ENCODE data around the gene CRK. TPM values are rescaled to one million over a fixed set of nuclear protein-coding genes. Genes with fewer than 3 reads are reported as not detected.
A peak's percentile ranks its signal among the peaks of the same experiment; 100 is the strongest.

The CRK gene
- total and polyA plus RNA-seq, 2 of the 4 experiments (the other 2 are of a cell fraction): 57.6 to 100 TPM

DNA sequence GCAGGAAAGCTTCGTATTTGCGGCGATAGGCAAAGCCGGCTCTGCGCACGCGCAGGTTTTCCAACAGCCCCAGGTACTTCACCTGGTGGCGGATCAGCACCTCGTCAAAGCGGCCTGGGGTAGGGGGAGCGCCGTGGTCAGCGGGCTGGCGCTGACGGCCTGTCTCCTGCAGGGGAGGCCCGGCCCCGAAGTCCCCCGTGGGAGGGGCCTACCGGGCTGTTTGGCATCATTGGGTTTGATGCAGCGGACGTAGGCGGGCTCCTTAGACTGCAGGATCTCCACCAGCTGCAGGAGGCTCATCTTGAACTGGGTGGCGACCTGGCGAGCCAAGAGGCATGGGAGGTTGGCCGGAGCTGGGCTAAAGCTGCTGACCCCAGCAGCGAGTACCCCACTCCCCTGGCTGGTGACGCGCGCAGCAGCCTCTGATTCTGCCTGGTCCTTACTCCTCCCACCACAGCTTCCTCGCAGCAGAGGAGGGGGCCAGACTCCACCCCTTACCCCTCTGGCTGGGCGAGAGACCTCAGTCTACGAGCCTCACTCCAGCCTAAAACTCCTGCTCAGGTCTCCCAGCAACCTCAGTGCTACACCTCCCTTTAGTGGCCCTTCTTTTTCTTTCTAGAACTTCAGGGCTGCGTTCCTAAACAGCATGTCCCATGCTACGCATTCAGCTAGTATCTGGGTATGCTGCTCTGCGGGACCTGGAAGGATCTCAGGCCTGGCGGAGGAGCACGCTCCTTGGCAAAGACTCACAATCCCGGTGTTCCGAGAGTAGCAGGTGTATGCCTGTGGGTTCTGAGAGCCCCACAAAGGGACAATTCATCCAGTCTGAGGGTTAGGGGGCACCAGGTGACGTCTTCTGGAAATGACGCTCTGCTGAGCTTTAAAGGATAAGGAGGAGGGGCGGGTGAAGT lies 16.1 kb upstream of the CRK start:
- TF ChIP-seq RFX5 (IDR thresholded peaks at IDR 0.05; ENCODE audit: low read depth, low read length): no peak
- Histone ChIP-seq H3K79me1 (ENCODE audit: low read depth in 1 of 2, low read length in 2 of 2) (peaks cover 22 to 42% of the 10 kb centered on the region in 2 experiments), H4K5ac (ENCODE audit: low read depth, low read length) (no peak overlapping the region), H3K56ac (ENCODE audit: extremely low read depth, insufficient read depth, low read length) (no peak overlapping the region), H3K27me3 (ENCODE audit: control insufficient read depth, insufficient read depth, low read length) (no peaks in the 10 kb centered on the region), H3K4me3 (ENCODE audit: insufficient read depth, low read depth, low read length) (no peak overlapping the region), H2BK15ac (ENCODE audit: low read depth, low read length) (no peak overlapping the region), H4K8ac (ENCODE audit: low read depth in 2 of 2, low read length in 2 of 2) (no peak overlapping the region), H2AFZ (replicated peaks; ENCODE audit: low read length, poor library complexity) (peak overlapping the region; percentile 3), H4K20me1 (ENCODE audit: insufficient read depth, low read length) (peaks cover 26% of the 10 kb centered on the region), H3K18ac (ENCODE audit: low read depth, low read length) (no peak overlapping the region), H2BK120ac (ENCODE audit: low read depth, low read length) (no peak overlapping the region), H2BK20ac (ENCODE audit: low read depth, low read length) (no peak overlapping the region), H4K91ac (ENCODE audit: insufficient read depth, low read depth, low read length) (no peak overlapping the region), H2AK9ac (replicated peaks; ENCODE audit: low read depth, low read length, poor library complexity) (no peak overlapping the region), H3K9me3 (ENCODE audit: control insufficient read depth, insufficient read depth, low read length) (no peaks in the 10 kb centered on the region), H3K9ac (ENCODE audit: low read depth, low read length) (no peak overlapping the region), H3K4ac (ENCODE audit: low read depth, low read length) (no peak overlapping the region), H3K4me1 (ENCODE audit: control insufficient read depth, insufficient read depth, low read length) (no peaks in the 10 kb centered on the region), H2AK5ac (ENCODE audit: low read depth, low read length) (no peak overlapping the region), H3K4me2 (ENCODE audit: low read depth, low read length) (no peak overlapping the region), H3K9me1 (ENCODE audit: insufficient read depth, low read length) (no peaks in the 10 kb centered on the region), H3K14ac (replicated peaks; ENCODE audit: low read depth, low read length) (no peak overlapping the region), H3K36me3 (ENCODE audit: control insufficient read depth, insufficient read depth, low read length) (peaks cover 79% of the 10 kb centered on the region), H3K23ac (ENCODE audit: low read depth, low read length) (no peak overlapping the region), H2BK5ac (ENCODE audit: low read depth, low read length, poor library complexity, severe bottlenecking) (no peak overlapping the region), H3K27ac (ENCODE audit: insufficient read depth, low read length) (no peak overlapping the region)
- no TSS peak for BruUV-seq (replicated peaks)
- DNase-seq (no peak), ATAC-seq (ENCODE audit: low read depth) (no peak)
- dilution Hi-C loops (cut with HindIII; ENCODE audit: low sequenced_read_pairs, unreplicated experiment): no loop called here
- intact Hi-C loops (cut with micrococcal nuclease): no loop called here
- WGBS, 2 experiments (ENCODE audit: extremely low coverage in 2 of 2, insufficient read length in 1 of 2): 88% methylated on average over 8 of the region's 42 CpGs; no CpG with 5 or more reads in 1 of the 2 experiments
- ChIA-PET POLR2A (ENCODE audit: unreplicated experiment) (no interaction called here), CTCF (no interaction called here)
- in situ Hi-C loops (cut with MboI; ENCODE audit: low sequenced_read_pairs): no loop called here
